ENCODE data around the gene ADPRS.

Gene ADPRS

GRCh38 chr1:36088577-36089392, at the start of gene ADPRS:
Gene ADPRS, plus strand, starts transcription at chr1:36088892. Its CDS starts 13 bp downstream, at chr1:36088905.
- peak; percentile 79 to 82 for DNase-seq (ENCODE audit: low read depth in 2 of 2)

- no peak for DNase-seq (ENCODE audit: low read depth in 2 of 2)
These were observed 48.5 kb upstream of the ADPRS start for GRCh38 chr1:36040238-36040637.

GRCh38 chr1:36051821-36052220, 36.9 kb upstream of the ADPRS start:
- no peak for DNase-seq (ENCODE audit: low read depth in 2 of 2)

- no peak for DNase-seq (ENCODE audit: low read depth in 2 of 2)
These were observed 34.7 kb upstream of the ADPRS start for GRCh38 chr1:36053978-36054377.

GRCh38 chr1:36055706-36056105, 33.0 kb upstream of the ADPRS start:
- no peak for DNase-seq (ENCODE audit: low read depth in 2 of 2)

- no peak for DNase-seq (ENCODE audit: low read depth in 2 of 2)
These were observed 26.4 kb upstream of the ADPRS start for GRCh38 chr1:36062315-36062714.

- DNase-seq (ENCODE audit: low read depth in 2 of 2), result no peak
These were observed 20.8 kb upstream of the ADPRS start for GRCh38 chr1:36067871-36068270.

- no peak for DNase-seq (ENCODE audit: low read depth in 2 of 2)
These were observed 19.8 kb upstream of the ADPRS start for GRCh38 chr1:36068866-36069265.

GRCh38 chr1:36070349-36070748, 18.3 kb upstream of the ADPRS start:
- DNase-seq (ENCODE audit: low read depth in 2 of 2), result no peak

- DNase-seq (ENCODE audit: low read depth in 2 of 2), result no peak
These were observed 11.6 kb upstream of the ADPRS start for GRCh38 chr1:36076979-36077573.

- no peak for DNase-seq (ENCODE audit: low read depth in 2 of 2)
These were observed 8.5 kb upstream of the ADPRS start for GRCh38 chr1:36080236-36080635.

GRCh38 chr1:36080801-36081200, 7.9 kb upstream of the ADPRS start:
- no peak for DNase-seq (ENCODE audit: low read depth in 2 of 2)

- no peak for DNase-seq (ENCODE audit: low read depth in 2 of 2)
These were observed 6.7 kb upstream of the ADPRS start for GRCh38 chr1:36081926-36082485.

GRCh38 chr1:36083219-36083618, 5.5 kb upstream of the ADPRS start:
- no peak for DNase-seq (ENCODE audit: low read depth in 2 of 2)

GRCh38 chr1:36083635-36084496, 4.8 kb upstream of the ADPRS start, which contains the start of gene TEKT2:
Gene TEKT2, plus strand, starts transcription at chr1:36084094. Its CDS starts 828 bp downstream, at chr1:36084922.
- no peak for DNase-seq (ENCODE audit: low read depth in 2 of 2)

- DNase-seq (ENCODE audit: low read depth in 2 of 2), result no peak
These were observed 4.1 kb upstream of the ADPRS start for GRCh38 chr1:36084497-36085115.

GRCh38 chr1:36085126-36085525, 3.6 kb upstream of the ADPRS start:
- DNase-seq (ENCODE audit: low read depth in 2 of 2), result no peak

- no peak for DNase-seq (ENCODE audit: low read depth in 2 of 2)
These were observed 2.8 kb upstream of the ADPRS start for GRCh38 chr1:36085686-36086526.

GRCh38 chr1:36086529-36087232, 2.0 kb upstream of the ADPRS start:
- DNase-seq (ENCODE audit: low read depth in 2 of 2), result no peak
